ENCODE results near the gene LUC7L2. TPM values are rescaled to one million over a fixed set of nuclear protein-coding genes. Genes with fewer than 3 reads are reported as not detected.

LUC7L2 gene
- total and polyA plus RNA-seq, 2 donors (not counting 1 experiment from before 2014, with no cell fraction given) = 26.5 to 142 TPM

DNA sequence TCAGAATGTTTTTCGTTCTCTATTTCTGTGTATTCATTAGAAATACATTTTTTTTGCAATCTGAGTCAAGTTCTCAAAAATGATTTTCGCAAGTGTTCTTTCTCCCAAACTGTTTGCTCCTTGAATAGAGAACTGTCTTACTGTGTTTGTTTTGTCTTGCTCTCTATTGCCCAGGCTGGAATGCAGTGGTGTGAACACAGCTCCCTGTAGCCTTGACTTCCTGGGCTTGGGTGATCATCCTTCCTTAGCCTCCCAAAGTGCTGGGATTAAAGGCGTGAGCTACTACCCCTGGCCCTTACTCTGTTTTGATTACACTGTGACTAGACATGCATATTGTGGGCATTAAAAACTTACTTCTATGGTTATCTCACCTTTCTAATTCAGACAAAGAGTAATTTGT is 56.7 kb downstream of the LUC7L2 start:
- no peak overlapping the region for H3K4me3 Mint-ChIP-seq
- no peaks in the 10 kb centered on the region for H3K27me3 Mint-ChIP-seq
- POLR2A ChIA-PET = no interaction called here
- H3K4me1 Mint-ChIP-seq = no peaks in the 10 kb centered on the region
- CTCF ChIA-PET = interaction anchor here (1.3 kb wide), 1 partner anchor 18 kb away, joined by 4 read pairs; no protein-coding TSS in a partner anchor
- 100% methylated on average over 1 of the region's 3 CpGs for WGBS (ENCODE audit: insufficient coverage)
- intact Hi-C loops (cut with micrococcal nuclease) = no loop called here
- TF ChIP-seq, protein P1, sequence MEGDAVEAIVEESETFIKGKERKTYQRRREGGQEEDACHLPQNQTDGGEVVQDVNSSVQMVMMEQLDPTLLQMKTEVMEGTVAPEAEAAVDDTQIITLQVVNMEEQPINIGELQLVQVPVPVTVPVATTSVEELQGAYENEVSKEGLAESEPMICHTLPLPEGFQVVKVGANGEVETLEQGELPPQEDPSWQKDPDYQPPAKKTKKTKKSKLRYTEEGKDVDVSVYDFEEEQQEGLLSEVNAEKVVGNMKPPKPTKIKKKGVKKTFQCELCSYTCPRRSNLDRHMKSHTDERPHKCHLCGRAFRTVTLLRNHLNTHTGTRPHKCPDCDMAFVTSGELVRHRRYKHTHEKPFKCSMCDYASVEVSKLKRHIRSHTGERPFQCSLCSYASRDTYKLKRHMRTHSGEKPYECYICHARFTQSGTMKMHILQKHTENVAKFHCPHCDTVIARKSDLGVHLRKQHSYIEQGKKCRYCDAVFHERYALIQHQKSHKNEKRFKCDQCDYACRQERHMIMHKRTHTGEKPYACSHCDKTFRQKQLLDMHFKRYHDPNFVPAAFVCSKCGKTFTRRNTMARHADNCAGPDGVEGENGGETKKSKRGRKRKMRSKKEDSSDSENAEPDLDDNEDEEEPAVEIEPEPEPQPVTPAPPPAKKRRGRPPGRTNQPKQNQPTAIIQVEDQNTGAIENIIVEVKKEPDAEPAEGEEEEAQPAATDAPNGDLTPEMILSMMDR (IDR thresholded peaks at IDR 0.05) = no peak
- no peak for TF ChIP-seq EZH2 (IDR thresholded peaks at IDR 0.05; ENCODE audit: borderline replicate concordance, insufficient read depth, low read depth, low read length, poor library complexity, severe bottlenecking)
- H3K27me3 ChIP-seq (replicated peaks in 1 of 4; ENCODE audit: control extremely low read depth in 1 of 4, control insufficient read depth in 3 of 4, insufficient read depth in 4 of 4, low read length in 3 of 4) = no peaks in the 10 kb centered on the region
- no peaks in the 10 kb centered on the region for H4K20me1 ChIP-seq (ENCODE audit: control insufficient read depth, insufficient read depth, low read length, poor library complexity, severe bottlenecking)
- no peaks in the 10 kb centered on the region for H3K79me2 ChIP-seq (ENCODE audit: control insufficient read depth, insufficient read depth, low read length)
- no peak overlapping the region for H3K4me2 ChIP-seq (replicated peaks; ENCODE audit: low read depth, low read length, poor library complexity, severe bottlenecking)
- DNase-seq = no peak
- no peaks in the 10 kb centered on the region for H3K4me1 ChIP-seq (ENCODE audit: control insufficient read depth in 2 of 2, insufficient read depth in 2 of 2, low read length in 2 of 2)
- ATAC-seq (ENCODE audit: low read depth) = no peak
- H3K27ac ChIP-seq (ENCODE audit: low read length in 2 of 2) = no peak overlapping the region
- H3K9ac ChIP-seq (ENCODE audit: low read length) = no peak overlapping the region
- no peaks in the 10 kb centered on the region for H3K9me3 Mint-ChIP-seq (ENCODE audit: insufficient read depth)
- peaks cover 23 to 70% of the 10 kb centered on the region in 2 experiments for H3K36me3 ChIP-seq (replicated peaks in 1 of 2; ENCODE audit: control extremely low read depth in 1 of 2, control insufficient read depth in 1 of 2, extremely low read depth in 1 of 2, insufficient read depth in 2 of 2, low read length in 1 of 2)
- H3K27ac Mint-ChIP-seq = no peak overlapping the region
- no peak overlapping the region for H2AFZ ChIP-seq (ENCODE audit: insufficient read depth, low read depth, low read length, poor library complexity, severe bottlenecking)
- H3K4me3 ChIP-seq (ENCODE audit: control extremely low read depth in 1 of 5, extremely low read depth in 1 of 5, insufficient read depth in 1 of 5, low read depth in 2 of 5, low read length in 4 of 5) = no peak overlapping the region
- no peaks in the 10 kb centered on the region for H3K9me3 ChIP-seq (ENCODE audit: control extremely low read depth in 1 of 3, control insufficient read depth in 2 of 3, insufficient read depth in 1 of 3, low read length in 2 of 3)

DNA sequence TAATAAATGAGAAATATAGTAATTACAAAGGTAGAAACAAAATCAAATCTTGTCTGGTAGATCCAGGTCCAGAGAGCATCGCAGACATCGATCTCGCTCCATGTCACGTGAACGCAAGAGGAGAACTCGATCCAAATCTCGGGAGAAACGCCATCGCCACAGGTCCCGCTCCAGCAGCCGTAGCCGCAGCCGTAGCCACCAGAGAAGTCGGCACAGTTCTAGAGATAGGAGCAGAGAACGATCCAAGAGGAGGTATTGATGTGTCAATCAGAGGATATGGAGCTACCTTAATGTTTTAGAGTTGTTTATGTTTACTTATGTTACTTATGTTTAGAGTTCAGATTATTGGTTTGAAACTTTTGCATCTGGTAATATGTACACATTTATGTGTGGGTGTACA is 57.8 kb downstream of the LUC7L2 start:
- H3K4me3 Mint-ChIP-seq = no peak overlapping the region
- H3K27ac Mint-ChIP-seq = no peak overlapping the region
- H3K4me1 Mint-ChIP-seq = no peaks in the 10 kb centered on the region
- H3K9me3 Mint-ChIP-seq (ENCODE audit: insufficient read depth) = no peaks in the 10 kb centered on the region
- Histone ChIP-seq H3K9ac (ENCODE audit: low read length) (no peak overlapping the region), H3K4me2 (replicated peaks; ENCODE audit: low read depth, low read length, poor library complexity, severe bottlenecking) (no peak overlapping the region), H3K79me2 (ENCODE audit: control insufficient read depth, insufficient read depth, low read length) (no peaks in the 10 kb centered on the region), H3K4me1 (ENCODE audit: control insufficient read depth in 2 of 2, insufficient read depth in 2 of 2, low read length in 2 of 2) (no peaks in the 10 kb centered on the region), H3K27me3 (replicated peaks in 1 of 4; ENCODE audit: control extremely low read depth in 1 of 4, control insufficient read depth in 3 of 4, insufficient read depth in 4 of 4, low read length in 3 of 4) (no peaks in the 10 kb centered on the region), H3K27ac (ENCODE audit: low read length in 2 of 2) (no peak overlapping the region), H4K20me1 (ENCODE audit: control insufficient read depth, insufficient read depth, low read length, poor library complexity, severe bottlenecking) (no peaks in the 10 kb centered on the region), H3K9me3 (ENCODE audit: control extremely low read depth in 1 of 3, control insufficient read depth in 2 of 3, insufficient read depth in 1 of 3, low read length in 2 of 3) (no peaks in the 10 kb centered on the region), H3K36me3 (replicated peaks in 1 of 2; ENCODE audit: control extremely low read depth in 1 of 2, control insufficient read depth in 1 of 2, extremely low read depth in 1 of 2, insufficient read depth in 2 of 2, low read length in 1 of 2) (peaks cover 21 to 74% of the 10 kb centered on the region in 2 experiments), H3K4me3 (ENCODE audit: control extremely low read depth in 1 of 5, extremely low read depth in 1 of 5, insufficient read depth in 1 of 5, low read depth in 2 of 5, low read length in 4 of 5) (no peak overlapping the region), H2AFZ (ENCODE audit: insufficient read depth, low read depth, low read length, poor library complexity, severe bottlenecking) (no peak overlapping the region)
- ATAC-seq (ENCODE audit: low read depth) (no peak), DNase-seq (no peak)
- TF ChIP-seq, protein P1 (IDR thresholded peaks at IDR 0.05) = no peak
- no peak for TF ChIP-seq EZH2 (IDR thresholded peaks at IDR 0.05; ENCODE audit: borderline replicate concordance, insufficient read depth, low read depth, low read length, poor library complexity, severe bottlenecking)
- ChIA-PET POLR2A (interaction anchor here (0.6 kb wide), 1 partner anchor 14 kb away, joined by 3 read pairs; no protein-coding TSS in a partner anchor), CTCF (no interaction called here)
- 98% methylated on average over 12 of the region's 15 CpGs for WGBS (ENCODE audit: insufficient coverage)
- no peaks in the 10 kb centered on the region for H3K27me3 Mint-ChIP-seq
- intact Hi-C loops (cut with micrococcal nuclease) = no loop called here

Data from B cell (primary cell).